Ureter (tissue), 1 donor: ENCODE data around the gene STYXL1. TPM values are rescaled to one million over a fixed set of nuclear protein-coding genes. Genes with fewer than 3 reads are reported as not detected.

Experiments
- DNase-seq: peaks from one replicate; pipeline ENCODE4 v3.0.0-alpha.2; 2020; ENCODE audit warnings: low spot score
- total RNA-seq: library from RNA; stranded (reverse); gene quantifications from one replicate; pipeline ENCODE4 v1.2.4, GENCODE V29; 2023
- donor health status: DM: yes; HTN: yes; CAD: no.

Gene STYXL1
- total RNA-seq, 1 donor from 2014 or later, result 45.4 TPM

DNA sequence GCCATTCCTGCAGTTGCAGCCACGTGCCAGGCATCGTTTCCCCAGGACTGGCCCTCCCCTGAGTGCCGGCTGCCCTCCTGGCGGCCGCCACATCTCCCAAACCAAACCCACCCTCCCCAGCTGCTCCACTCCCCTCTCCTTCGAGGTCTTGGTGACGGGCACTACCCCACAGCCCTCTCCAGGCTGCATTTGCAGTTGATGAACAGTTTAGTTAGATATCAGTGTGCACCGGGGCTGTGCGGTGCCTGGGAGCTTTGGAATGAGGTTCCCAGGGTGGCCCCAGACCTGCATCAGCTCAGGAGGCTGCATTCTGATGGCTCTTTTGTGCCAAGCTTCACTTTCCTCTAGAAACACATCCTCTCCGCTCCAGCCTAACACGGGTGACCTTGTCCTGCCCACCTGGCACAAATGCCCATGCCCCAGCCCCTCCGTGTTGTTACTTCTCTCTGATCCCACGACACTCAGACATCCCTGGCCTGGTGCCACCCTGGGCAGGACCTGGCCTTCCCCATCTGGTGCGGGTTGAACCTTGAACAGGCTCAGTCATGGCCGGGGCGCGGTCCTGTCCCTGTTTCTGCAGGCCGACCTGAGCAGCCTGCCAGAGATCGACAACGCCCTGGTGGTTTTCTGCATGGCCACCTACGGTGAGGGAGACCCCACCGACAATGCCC lies 67.9 kb downstream of the STYXL1 start:
- no peak for DNase-seq

DNA sequence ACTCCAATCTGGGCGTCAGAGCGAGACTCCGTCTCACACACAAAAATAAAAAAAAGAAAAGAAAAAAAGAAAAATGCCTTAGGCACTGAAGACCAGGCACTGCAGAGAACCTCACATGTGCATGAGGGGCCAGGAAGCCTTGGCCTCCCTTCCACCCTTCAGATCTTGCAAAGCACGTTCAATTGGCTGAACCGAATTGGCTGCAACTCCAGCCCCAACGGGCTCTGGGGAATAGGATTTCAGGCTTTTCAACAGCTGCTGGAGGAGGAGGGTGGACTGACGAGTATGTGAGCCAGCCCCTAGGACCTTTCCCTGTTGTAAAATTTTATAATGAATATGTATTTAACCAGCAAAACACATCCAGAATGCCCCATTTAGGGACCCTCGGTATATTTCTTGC lies 70.1 kb downstream of the STYXL1 start:
- DNase-seq, result no peak

DNA sequence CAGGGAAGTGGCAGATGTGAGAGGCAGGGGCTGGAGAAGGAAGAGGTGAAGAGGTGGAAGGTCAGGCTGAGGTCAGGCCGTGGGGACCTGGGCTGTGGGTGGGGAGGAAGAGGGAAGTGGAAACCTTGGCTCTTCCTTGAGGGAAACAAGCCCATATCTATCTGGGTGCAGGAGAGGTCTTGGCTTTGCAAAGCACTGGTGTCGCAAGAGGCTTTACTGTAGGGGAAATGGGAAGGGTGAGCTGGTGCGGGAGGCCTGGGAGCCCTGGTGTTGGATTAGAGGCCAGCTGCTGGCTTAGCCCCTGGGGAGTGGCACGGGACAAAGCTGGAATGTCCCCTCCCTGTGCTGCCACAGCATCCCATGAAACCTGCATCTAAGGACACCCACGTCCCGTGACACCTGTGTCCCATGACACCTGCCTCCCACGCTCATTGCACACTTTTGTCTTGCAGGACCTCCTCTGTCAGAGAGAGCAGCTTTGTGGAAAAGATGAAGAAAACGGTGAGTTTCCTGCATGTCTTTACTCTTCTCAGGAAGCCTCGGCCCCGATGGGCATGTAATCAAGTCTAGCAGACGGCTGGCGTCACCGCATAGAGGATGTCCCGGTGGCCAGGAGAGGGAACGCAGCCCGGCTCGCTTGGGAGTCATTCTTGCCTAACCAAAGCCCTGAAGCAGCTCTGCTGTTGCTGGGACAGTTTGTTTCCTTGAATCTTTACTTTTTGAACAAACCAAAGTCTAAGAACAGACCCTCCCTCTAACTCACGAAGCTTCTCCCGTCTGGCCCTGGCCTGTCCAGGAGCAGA lies 75.6 kb downstream of the STYXL1 start:
- DNase-seq, result no peak

DNA sequence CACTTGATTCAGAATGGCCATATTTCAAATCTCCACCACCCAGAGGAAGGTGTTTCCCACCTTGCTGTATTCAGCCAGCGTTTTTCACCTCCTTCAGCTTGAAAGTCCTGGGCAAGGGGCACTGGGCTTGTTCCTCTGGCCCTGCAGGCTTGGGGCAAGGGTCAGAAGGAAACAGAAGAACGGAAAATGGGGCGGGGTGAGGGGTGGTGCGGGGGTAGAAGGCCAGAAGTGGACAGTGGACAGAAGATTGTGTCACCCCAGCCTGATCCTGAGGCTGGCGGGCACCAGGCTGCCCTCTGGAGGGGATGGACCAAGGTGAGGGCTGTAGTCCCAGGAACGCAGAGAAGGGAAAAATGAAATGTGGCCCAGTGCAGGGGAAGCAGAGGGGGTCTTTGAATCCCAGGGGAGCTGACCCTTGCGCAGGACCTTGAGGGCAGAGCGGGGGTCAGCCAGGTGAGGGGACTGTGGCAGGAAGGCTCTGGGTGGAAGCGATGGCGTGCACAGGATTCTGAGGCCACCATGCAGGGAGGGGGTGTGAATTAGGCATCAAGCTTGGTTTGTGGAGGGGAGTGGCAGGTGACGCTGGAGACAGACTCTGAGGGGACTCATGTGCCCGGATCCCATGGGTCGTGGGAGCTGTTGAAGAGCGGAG lies 76.4 kb downstream of the STYXL1 start:
- DNase-seq, result no peak

DNA sequence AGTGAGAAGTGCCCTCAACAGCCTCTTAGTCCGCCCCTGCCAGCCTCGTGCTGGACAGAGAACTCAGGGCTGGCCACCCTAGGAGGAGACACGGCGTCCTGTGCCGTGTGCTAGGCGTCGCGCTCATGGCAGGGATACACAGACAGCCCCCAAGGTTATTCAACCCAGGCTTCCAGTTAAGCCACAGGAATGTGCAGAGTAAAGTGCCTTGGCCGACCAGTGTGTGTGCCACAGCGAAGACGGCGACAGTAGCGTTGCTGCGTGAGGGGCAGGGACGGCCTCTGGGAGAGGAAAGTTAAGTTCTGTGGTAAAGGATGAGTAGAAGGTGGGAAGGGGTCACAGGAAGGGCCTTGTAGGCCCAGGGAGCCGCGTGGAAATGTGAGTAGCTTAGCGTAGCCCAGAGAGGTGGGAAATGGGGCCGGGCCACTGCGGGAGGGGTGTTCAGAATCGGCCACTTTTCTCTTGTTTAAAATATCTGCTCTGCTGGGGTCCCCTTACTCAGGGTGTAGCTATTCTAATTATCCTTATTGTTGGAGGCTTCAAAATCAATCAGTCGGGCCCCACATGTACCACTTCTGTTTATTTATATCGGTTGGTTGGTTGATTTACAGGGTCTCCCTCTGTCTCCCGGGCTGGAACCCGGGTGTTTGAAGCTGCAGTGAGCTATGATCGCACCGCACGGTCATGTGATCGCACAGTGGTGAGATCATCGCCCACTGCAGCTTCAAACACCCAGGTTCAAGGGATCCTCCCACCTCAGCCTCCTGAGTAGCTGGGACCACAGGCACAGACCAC lies 77.9 kb downstream of the STYXL1 start:
- DNase-seq, result no peak

DNA sequence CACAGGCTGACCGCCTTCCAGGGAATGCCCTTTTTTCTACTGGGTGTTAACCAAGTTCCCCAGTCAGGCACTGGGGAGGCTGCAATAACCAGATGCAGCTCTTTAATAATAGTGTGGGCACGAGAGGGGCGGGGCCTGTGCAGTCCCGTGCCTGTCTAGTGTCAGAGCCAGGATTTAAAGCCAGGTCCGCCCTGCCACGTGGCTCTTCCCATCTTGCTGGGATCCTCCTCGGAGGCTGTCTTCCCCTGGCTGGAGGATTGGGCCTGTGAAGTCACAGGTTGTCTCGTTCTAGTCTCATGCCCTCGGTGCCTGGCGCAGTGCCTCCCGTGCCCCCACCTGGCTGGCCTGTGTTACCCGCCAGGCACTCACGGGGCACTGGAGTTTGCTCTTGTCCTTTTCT lies 78.6 kb downstream of the STYXL1 start:
- no peak for DNase-seq

DNA sequence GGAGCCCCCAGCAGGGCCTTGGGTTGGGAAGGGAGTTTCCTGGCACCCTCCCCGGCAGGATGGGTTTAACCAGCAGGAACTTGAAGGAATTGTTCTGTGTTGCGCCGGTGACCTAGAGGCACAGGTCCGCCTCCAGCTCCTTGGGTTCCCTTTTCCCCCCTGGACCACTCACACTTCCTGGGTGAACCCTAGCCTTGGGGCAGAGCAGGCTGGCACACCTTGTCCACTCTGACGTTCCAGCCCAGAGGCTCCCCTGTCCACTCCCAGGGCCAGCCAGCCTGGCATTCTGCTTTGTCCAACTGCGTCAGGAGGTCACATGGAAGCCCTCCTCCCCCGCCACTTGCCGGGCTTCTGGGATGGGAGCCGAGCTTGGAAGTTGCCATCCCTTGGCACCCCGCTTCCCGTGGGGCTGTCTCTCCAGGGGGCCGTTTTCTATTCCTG lies 79.2 kb downstream of the STYXL1 start:
- DNase-seq, result no peak

DNA sequence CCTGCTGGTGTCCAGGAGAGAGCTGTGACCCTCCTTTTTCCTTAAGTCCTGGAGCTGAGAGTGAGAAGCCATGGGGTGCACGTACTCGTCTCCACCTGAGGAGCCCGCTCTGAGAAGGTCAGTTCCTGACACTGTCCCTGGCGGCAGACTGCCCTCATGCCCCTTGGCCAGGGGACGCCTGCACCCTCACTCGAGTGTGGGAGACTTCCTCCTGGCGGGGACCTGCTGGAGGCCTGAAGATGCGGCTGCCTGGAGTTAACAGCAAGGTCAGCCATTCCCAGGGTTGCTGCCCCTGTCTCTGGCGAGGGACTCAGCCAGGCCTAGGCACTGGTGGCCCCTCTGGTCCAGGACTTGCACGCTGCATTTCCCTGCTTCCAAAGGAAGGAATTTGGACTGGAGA lies 79.8 kb downstream of the STYXL1 start:
- no peak for DNase-seq

DNA sequence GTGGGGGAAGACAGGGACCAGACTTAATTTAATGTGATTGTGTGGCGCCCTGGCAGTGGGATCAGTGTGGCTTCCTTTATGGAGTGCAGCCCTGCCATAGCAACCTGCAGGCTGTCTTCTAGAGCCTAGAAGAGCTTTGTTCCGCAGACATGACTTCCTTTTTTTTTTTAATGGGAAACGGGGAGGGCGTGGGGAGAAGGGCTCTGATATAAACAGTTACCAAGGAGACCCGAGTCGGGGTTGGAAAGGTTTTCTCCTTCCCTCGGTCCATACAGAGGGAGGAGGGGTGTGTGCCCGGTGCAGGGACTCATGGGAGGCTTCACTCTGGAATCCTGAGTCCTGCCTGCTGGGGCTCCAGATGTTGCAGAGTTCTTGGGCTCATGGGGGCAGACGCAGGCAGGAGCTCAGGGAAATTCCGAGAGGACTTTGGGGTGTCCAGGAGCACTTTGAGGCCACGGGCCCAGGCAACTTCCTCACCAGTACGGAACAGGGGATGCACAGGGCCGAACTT lies 80.3 kb downstream of the STYXL1 start:
- no peak for DNase-seq

DNA sequence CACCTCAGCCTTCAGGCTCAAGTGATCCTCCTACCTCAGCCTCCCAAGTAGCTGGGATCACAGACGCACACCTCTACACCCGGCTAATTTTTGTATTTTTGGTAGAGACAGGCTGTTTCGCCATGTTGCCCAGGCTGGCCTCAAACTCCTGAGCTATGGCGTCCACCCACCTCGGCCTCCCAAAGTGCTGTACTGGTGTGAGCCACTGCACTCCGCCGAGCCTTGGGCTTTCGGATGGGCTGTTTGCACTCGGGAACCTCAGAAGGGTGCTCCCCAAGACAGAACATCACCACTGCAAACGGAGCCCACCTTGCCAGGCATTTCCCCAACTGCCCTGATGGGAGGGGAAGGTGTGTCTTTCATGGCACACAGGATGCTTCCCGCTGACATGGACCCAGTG lies 80.7 kb downstream of the STYXL1 start:
- no peak for DNase-seq

DNA sequence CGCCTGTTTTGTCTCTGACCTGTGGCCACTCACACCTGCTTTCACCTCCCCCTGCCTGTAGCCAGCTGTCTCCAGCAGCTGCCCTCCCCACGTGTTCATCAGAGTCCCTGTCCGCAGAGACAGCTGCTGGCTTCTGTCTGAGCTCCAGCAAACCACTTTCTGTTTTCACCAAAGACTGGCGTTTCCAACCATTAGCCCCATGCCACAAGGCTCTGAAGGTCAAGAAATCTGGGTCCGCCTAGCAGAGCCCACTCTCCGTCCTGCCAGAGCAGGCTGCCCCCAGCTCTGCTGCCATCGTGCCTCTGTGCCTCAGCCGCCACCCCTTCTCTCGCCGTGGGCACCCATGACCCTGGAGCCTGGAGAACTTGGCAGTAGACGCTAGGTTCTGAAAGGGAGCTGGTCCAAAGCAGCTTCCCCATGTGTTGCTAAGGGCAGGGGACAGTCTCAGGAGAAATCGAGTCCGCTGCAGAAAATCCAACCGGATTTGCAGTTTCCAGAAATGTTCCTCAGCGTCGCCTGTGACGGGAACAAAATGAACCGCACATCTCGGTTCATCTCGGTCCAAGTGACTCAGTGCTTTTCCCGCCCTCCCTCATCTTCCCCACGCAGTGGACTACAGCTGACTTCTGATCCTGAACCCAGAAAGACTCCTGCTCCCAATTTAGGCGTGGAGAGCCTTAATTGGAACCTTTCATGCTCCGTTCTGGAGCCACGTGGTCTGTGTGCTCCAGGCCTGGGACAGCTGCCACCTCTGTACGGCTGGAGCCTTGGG lies 81.4 kb downstream of the STYXL1 start:
- DNase-seq, result no peak

DNA sequence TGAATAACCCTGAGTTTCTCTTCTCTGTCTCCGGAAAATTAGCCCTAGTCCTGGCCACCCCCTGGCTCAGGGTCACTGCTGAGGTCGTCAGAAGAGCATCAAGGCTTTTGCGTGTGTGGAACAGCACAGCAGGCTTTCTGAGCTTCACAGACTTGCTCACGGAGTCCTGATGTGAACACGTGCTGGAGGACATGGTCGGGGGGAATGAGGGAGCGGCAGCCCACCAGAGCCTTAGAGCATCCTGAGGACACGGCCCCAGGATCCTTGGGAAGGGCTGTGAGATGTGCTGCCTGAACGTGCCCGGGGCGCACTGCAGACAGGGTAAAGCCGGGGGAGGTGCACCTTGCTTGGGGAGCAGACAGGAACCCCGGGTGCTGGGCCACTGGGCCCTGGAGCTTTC lies 82.2 kb downstream of the STYXL1 start:
- DNase-seq, result no peak

DNA sequence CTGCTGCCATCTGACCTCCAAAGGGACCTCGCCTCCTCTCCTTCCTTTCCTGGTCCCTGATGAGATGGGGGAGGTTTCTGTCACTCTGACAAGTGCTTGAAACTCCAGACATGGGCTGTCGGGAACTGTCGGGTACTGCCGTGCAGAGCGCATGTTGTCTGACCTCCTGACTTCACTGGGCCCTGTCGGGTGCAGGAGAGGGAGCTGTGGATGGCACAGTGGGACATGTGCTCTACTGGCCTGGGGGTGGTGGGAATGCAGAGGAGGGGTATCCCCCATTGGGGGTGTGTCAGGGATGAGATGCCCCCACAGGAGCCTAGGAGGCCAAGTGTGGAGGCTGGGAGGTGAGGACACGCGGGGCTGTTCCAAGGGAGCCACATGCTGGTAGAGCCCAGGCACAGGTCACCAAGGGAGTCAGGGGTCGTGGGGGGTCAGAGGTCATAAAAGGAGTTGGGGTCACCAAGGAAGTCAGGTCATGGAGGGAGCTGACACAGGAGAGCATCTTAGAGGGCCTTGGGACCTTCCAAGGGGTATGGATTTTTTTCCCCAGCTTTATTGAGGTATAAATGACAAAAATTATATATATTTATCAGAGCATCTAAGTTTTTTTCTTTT lies 84.3 kb downstream of the STYXL1 start:
- no peak for DNase-seq

DNA sequence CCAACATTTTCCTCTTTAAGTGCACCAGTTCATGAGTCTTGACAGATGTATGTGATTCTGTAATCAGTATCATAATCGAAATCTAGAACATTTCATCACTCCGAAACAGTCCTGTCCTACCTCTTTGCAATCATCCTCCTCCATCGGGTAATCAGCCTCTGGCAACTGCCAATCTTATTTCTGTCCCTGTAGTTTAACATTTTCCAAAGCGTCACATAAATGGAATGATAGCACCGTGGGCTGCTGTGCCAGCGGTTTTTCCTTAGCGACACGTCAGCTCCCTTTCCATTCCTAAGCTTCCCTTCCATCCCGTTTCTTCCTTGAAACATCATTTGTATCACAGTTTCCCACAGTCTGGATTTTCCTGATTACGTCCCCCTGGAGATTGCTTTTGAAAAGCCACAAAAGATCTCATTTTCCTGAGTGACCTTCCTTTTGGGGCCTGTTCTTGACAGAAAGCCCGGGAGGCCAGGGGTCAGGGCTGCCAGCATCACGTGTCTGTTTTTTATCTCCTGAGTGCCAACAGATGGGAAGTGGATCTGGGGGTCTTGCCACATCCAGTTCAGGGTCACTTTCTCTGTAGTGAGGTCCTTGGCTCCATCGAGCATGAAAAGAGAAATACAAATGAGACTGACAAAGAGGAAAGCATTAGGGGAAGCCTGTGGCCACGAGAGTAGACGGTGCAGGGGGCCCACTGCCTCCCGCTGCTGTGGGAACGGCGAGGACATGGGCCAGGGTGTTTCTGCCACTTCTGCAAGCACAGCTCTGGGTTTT lies 85.0 kb downstream of the STYXL1 start:
- DNase-seq, result no peak

DNA sequence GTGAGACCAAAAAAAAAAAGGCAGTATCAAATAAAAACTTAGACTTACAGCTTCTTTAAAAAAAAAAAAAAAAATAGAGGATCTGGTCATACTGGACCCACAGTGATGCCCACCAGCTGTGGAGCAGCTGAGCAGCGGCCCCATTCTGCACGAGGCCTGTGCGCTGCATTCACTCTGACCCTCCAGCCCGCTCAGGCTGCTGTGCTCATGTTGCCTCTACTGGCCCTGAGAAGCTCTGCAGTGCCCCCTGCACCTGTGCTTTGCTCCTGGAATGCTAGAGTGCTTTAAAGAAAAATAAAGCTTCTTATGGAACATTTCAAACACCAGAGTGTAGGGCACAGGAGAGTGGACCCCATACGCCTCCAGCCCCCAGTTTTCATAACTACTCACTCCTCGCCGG lies 86.6 kb downstream of the STYXL1 start:
- DNase-seq, result no peak

DNA sequence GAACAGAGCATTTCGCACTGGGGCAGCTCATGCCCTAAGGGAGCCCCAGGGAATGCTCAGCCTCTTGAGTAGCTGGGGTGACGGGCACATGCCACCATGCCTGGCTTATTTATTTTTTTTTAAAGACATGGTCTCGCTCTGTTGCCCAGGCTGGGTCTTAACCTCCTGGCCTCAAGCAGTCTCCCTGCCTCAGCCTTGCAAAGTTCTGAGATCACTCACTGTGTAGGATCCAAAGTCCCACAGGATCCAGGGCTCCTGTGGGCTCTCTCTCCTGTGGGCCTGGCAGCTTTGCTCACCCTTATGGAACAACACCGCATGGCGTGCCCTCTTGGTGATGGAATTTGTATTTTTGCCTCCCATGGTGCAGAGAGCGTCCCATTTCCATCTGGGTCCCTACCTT lies 87.4 kb downstream of the STYXL1 start:
- no peak for DNase-seq

DNA sequence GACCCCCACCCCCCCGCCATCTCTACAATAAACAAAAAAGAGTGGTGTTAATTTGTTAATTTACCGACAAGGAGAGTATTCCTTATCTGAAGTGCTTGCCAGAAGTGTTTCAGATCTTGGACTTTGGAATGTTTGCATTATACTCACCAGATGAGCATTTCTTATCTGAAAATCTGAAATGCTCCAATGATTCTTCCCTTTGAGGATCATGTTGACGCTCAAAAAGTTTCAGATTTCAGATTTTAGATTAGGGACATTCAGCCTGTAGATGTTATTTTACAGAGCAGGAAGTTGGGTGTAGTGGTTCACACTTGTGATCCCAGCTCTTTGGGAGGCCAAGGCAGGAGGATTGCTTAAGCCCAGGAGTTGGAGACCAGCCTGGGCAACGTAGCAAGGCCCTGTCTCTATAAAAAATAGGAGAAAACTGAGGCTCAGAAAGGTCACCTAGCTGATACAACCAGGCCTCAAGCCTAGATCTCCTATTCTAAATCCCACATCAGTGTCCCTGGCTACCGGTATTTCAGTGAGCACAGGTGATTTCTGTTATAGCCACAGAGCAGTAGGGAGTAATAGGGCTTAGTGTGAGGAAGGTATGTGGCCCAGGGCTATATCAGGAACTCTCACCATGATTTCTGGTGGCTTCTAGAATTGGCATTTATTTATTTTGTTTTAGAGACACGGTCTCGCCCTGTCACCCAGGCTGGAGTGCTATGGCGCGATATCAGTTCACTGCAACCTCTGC lies 88.8 kb downstream of the STYXL1 start:
- no peak for DNase-seq

DNA sequence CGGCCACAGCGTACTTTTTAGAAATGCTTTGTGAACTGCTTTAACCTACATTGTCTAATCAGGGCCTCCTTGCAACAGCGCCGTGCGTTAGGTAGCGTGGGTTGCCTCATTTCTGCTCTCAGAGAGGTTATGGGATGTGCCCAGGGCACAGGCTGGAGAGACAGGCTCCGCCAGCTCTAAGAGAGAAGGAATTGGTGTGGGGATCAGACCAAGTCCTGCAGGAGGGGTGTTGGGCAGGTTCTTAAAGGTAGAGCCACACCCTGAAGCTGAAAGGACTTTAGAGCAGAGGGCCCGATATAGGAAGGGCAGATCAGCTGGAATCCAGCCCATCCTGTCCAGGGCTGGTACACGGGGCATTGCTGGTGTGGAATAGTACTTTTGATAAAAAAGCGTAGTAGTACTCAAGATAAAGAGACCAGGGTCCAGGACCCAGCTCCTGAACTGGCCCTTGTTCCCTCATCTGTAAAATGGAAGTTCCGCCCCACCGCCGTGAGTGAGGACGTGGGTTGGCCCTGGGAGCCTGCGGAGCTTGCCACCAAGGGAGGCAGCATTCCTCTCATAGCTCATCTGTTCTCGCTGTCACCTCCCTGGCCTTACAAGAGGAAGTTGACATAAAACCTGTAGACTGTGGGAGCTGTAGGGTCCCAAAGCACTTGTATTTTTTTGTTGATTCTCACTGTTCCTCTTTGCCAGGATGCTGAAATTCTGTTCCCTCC lies 90.6 kb downstream of the STYXL1 start:
- peak; percentile 84 for DNase-seq
